GM12891 (cell line): Measurements from ENCODE around the gene PGAP1.

ENCODE experiments used
- POLR2A ChIP-seq: IDR thresholded peaks from 2 replicates; pipeline ENCODE4 v1.6.1; 2011; ENCODE audit warnings: low read depth, low read length, control low read depth
- POLR2AphosphoS5 ChIP-seq: IDR thresholded peaks from 2 replicates; pipeline ENCODE4 v1.6.1; 2011; ENCODE audit warnings: low read depth, low read length, control low read depth

GRCh38 chr2:196902828-196903227 lies 23.7 kb downstream of the PGAP1 start:
- TF ChIP-seq POLR2AphosphoS5: no peak
- TF ChIP-seq POLR2A: no peak
